ENCODE measurements around the gene BTBD8.
"Not testable (repeated sequence)": the region's sequence is repeated elsewhere in the genome, so short reads cannot be mapped to it uniquely, and the experiment has no call there.

The BTBD8 gene

DNA sequence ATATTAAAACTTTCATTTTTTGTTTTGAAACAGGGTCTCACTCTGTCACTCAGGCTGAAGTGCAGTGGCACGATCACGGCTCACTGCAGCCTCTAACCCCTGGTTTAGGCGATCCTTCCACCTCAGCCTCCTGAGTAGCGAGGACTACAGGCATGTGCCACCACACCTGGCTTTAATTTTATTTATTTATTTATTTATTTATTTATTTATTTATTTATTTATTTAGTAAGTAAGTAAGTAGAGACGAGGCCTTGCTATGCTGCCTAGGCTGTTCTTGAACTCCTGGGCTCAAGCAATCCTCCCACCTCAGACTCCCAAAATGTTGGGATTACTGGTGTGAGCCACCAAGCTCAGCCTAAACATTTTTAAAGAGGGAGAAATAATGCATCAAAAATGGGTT lies 3.8 kb upstream of the BTBD8 start:
- Mint-ChIP-seq H3K4me1 (ENCODE audit: low read depth) (peaks cover 11% of the 10 kb centered on the region), H3K36me3 (ENCODE audit: low read depth) (peaks cover 4% of the 10 kb centered on the region), H3K9me3 (no peaks in the 10 kb centered on the region), H3K4me3 (no peak overlapping the region), H3K27me3 (no peaks in the 10 kb centered on the region), H3K27ac (no peak overlapping the region)
- no peak for DNase-seq

DNA sequence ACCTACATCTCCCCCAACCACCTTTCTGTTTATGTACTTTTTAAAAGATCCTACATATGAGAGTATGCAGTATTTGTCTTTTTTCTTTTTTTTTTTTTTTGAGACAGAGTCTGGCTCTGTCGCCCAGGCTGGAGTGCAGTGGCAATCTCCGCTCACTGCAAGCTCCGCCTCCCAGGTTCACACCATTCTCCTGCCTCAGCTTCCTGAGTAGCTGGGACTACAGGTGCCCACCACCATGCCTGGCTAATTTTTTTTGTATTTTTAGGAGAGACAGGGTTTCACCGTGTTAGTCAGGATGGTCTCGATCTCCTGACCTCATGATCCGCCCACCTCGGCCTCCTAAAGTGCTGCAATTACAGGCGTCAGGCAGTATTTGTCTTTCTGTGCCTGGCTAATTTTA lies 2.1 kb upstream of the BTBD8 start:
- not testable (repeated sequence) for H3K36me3 Mint-ChIP-seq (ENCODE audit: low read depth); H3K9me3 Mint-ChIP-seq; H3K27ac Mint-ChIP-seq; H3K4me3 Mint-ChIP-seq; H3K27me3 Mint-ChIP-seq; DNase-seq
- peaks cover 15% of the 10 kb centered on the region for H3K4me1 Mint-ChIP-seq (ENCODE audit: low read depth)

DNA sequence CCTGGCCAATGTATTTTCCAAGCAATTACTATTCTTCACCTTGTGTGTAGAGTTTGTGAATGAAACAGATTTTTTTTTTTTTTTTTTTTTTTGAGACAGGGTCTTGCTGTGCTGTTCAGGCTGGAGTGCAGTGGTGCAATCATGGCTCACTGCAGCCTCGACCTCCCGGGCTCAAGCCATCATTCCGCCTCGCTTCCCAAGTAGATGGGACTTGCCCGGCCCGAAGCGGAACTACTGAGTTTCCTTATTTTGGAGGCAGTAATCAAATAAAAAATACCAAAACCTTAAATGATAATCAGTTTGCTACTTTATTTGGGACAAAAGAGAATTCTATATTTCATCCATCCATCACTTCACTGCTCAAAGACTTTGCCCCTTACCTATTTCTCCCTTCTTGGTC lies 704 bp upstream of the BTBD8 start:
- no peak overlapping the region for H3K27ac Mint-ChIP-seq
- DNase-seq: no peak
- peaks cover 4% of the 10 kb centered on the region for H3K36me3 Mint-ChIP-seq (ENCODE audit: low read depth)
- no peaks in the 10 kb centered on the region for H3K27me3 Mint-ChIP-seq
- no peaks in the 10 kb centered on the region for H3K9me3 Mint-ChIP-seq
- peak overlapping the region; percentile 93 for H3K4me3 Mint-ChIP-seq
- H3K4me1 Mint-ChIP-seq (ENCODE audit: low read depth): peaks cover 18% of the 10 kb centered on the region

DNA sequence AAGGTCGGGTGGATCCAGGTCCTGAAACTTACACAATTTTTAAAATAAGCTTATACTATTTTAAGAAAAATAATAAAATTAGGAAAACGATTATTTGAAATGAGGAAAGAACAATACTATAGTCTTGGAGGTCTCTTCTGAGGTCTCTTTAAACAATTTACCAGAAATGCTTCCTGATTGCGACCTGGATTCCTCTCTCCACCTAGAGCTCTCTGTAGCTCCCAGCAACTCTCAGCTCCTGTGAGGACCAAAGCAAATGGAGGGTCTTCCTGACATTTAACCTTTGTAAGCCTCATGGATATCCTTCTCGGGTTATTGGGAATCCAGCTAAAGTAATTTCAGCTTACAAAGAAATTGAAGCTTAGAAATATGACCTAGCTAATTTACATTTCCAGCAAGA lies 886 bp downstream of the BTBD8 start:
- Mint-ChIP-seq H3K4me1 (ENCODE audit: low read depth) (peaks cover 18% of the 10 kb centered on the region), H3K36me3 (ENCODE audit: low read depth) (peaks cover 9% of the 10 kb centered on the region), H3K27ac (no peak overlapping the region)

DNA sequence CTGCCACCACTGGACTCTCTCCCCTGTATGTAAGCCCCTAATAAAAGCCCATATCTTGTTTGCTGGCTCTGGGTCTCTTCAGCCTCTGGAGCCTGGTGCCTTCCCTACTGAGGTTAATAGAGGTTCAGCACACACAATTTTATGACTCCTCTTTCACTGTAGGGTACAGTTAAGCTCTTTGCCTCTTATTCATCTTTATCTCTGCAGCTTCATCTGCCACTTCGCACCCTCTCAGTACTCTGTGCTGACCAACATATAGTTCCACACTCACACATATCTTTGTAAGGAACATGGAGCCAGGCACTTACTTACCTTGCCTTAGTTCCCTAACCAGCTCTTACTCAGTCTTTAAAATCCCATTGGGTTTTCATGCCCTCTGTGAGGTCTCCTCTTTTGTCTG lies 4.5 kb downstream of the BTBD8 start:
- H3K27me3 Mint-ChIP-seq: no peaks in the 10 kb centered on the region
- peaks cover 5% of the 10 kb centered on the region for H3K9me3 Mint-ChIP-seq
- no peak overlapping the region for H3K27ac Mint-ChIP-seq
- no peak overlapping the region for H3K4me3 Mint-ChIP-seq
- H3K36me3 Mint-ChIP-seq (ENCODE audit: low read depth): peaks cover 18% of the 10 kb centered on the region
- DNase-seq: no peak
- H3K4me1 Mint-ChIP-seq (ENCODE audit: low read depth): peaks cover 17% of the 10 kb centered on the region

More for the DNA sequence above, 886 bp downstream of the BTBD8 start:
- H3K9me3 Mint-ChIP-seq: peaks cover 5% of the 10 kb centered on the region
- H3K4me3 Mint-ChIP-seq: peak overlapping the region; percentile 93
- H3K27me3 Mint-ChIP-seq: no peaks in the 10 kb centered on the region
- no peak for DNase-seq

DNA sequence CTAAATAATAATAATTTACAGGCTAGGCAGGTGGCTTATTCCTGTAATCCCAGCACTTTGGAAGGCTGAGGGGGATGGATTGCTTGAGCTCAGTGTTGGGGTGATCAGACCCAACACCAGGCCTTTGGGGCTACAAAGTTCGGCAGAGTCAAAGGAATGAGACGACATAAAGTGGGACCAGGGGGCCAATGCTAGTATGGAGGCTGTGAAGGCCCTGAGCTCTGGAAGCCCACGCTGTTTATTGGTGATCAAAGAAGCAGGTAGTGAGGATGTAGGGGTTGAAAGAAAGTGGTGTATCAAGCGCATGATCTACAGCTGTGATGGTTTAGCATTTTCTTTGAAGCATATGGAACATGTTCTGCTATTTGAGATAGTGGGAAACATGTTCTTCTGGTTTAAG lies 5.6 kb downstream of the BTBD8 start:
- peaks cover 15% of the 10 kb centered on the region for H3K36me3 Mint-ChIP-seq (ENCODE audit: low read depth)
- H3K27me3 Mint-ChIP-seq: no peaks in the 10 kb centered on the region
- no peak for DNase-seq
- H3K4me3 Mint-ChIP-seq: no peak overlapping the region
- H3K27ac Mint-ChIP-seq: no peak overlapping the region
- peaks cover 10% of the 10 kb centered on the region for H3K4me1 Mint-ChIP-seq (ENCODE audit: low read depth)
- H3K9me3 Mint-ChIP-seq: peaks cover 5% of the 10 kb centered on the region

DNA sequence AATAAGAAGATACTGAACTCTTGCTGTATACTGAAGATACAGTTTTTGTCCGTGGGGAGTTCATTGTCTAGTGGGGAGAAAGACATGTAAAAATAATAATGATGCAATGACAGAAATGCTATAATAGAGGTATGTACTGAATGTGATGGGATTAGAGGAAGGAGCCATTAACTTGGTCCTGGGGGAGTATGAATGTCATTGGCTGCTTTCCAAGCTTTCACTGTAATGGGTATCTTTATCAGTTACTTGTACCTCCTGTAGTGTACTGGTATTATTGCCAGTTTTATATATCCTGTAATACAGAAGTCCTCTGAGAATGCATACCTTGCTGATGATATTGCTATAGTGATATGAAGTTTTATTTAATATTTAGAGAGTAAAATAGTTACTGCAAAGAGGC lies 7.4 kb downstream of the BTBD8 start:
- Mint-ChIP-seq H3K27me3 (no peaks in the 10 kb centered on the region), H3K36me3 (ENCODE audit: low read depth) (peaks cover 15% of the 10 kb centered on the region), H3K4me1 (ENCODE audit: low read depth) (peaks cover 2% of the 10 kb centered on the region), H3K27ac (no peak overlapping the region), H3K9me3 (peaks cover 5% of the 10 kb centered on the region), H3K4me3 (no peak overlapping the region)
- no peak for DNase-seq

DNA sequence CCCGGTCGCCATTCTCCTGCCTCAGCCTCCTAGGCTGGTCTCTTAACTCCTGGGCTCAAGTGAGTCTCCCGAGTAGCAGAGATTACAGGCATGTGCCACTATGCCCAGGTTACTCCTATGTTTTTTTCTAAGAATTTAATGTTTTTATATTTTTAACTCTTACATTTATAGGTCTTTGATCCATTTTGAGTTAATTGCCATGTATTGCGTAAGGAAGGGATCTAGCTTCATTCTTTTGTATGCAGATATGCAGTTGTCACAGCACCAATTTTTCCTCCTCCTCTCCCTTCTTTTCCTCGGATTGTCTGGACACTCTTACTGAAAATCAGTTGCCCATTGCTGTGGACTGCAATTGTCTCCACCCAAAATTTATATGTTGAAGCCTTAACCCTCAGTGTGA lies 11.5 kb downstream of the BTBD8 start:
- DNase-seq: no peak
- H3K27ac Mint-ChIP-seq: no peak overlapping the region
- H3K9me3 Mint-ChIP-seq: no peaks in the 10 kb centered on the region
- H3K36me3 Mint-ChIP-seq (ENCODE audit: low read depth): peaks cover 5% of the 10 kb centered on the region
- no peaks in the 10 kb centered on the region for H3K27me3 Mint-ChIP-seq
- no peak overlapping the region for H3K4me3 Mint-ChIP-seq
- H3K4me1 Mint-ChIP-seq (ENCODE audit: low read depth): peaks cover 3% of the 10 kb centered on the region

DNA sequence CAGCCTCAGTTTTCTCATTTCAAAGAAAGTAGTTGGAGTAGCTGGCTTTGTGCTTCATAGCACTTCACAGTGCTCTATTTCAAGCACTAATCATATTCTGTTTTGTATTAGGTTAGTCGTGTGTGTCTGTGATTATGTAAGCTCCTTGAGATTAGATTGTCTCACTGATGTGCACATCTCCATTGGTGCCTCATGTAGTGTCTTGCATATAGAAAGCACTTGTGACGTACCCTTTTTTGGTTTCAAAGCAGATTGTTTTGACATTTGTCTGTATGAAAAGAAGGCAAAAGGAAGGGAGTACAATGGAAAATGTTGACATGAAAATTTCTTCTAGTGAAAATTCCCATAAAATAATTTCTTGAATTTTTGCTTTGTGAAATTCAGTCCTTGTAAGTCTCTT lies 13.9 kb downstream of the BTBD8 start:
- no peak for DNase-seq
- Mint-ChIP-seq H3K36me3 (ENCODE audit: low read depth) (peaks cover 4% of the 10 kb centered on the region), H3K9me3 (no peaks in the 10 kb centered on the region), H3K4me3 (no peak overlapping the region), H3K27me3 (no peaks in the 10 kb centered on the region), H3K4me1 (ENCODE audit: low read depth) (peaks cover 6% of the 10 kb centered on the region), H3K27ac (no peak overlapping the region)

DNA sequence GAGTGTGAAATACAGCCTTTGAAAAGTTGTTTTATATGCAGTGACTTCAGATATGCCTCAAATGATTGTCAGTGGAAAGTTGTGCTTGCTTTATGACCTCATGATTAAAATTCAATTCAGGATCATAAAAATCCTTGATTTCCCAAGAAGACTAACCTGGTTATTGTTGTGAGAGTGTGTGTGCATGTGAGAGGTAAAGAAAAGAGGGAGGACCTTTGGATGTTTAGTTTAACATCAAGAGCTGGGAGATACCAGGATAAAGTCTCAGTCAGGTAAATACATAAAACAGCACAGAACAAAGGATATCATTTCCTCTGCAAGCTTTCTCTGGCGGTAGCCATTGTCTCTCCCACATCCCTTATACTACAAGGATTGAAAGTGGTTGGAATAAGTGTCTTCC lies 14.4 kb downstream of the BTBD8 start:
- Mint-ChIP-seq H3K36me3 (ENCODE audit: low read depth) (peaks cover 1% of the 10 kb centered on the region), H3K9me3 (no peaks in the 10 kb centered on the region), H3K4me3 (no peak overlapping the region), H3K4me1 (ENCODE audit: low read depth) (peaks cover 6% of the 10 kb centered on the region), H3K27ac (no peak overlapping the region), H3K27me3 (no peaks in the 10 kb centered on the region)
- DNase-seq: no peak

DNA sequence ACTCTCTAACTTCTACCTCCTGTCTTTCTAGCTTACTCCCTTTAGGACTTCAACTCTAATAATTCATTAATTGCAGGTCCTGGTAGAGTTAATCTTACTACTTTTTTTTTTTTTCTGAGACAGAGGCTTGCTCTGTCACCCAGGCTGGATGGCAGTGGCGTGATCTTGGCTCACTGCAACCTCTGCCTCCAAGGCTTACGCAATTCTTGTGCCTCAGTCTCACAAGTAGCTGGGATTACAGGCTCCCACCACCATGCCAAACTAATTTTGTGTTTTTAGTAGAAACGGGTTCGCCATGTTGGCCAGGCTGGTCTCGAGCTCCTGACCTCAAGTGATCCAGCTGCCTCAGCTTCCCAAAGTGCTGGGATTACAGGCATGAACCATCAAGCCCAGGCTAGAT lies 15.7 kb downstream of the BTBD8 start:
- DNase-seq: no peak
- Mint-ChIP-seq H3K27me3 (no peaks in the 10 kb centered on the region), H3K4me1 (ENCODE audit: low read depth) (peaks cover 6% of the 10 kb centered on the region), H3K9me3 (no peaks in the 10 kb centered on the region), H3K27ac (no peak overlapping the region), H3K4me3 (no peak overlapping the region), H3K36me3 (ENCODE audit: low read depth) (peaks cover 1% of the 10 kb centered on the region)

DNA sequence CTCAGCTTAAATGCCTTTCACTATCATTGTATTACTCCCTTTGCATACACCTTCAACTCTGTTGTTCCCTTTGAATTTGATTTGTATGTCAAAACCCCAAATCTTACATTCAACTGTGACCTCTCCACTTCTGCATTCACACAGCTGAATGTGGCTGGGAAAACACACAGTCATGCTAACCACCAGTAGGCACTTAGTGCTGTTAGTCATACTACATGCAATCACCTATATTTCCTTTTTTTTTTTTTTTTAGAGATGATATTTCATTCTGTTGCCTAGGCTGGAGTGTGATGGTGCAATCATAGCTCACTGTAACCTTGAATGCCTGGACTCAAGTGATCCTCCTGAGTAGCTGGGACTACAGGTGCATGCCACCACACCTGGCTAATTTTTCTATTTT lies 16.2 kb downstream of the BTBD8 start:
- Mint-ChIP-seq H3K36me3 (ENCODE audit: low read depth) (peaks cover 2% of the 10 kb centered on the region), H3K9me3 (no peaks in the 10 kb centered on the region), H3K27me3 (no peaks in the 10 kb centered on the region), H3K4me1 (ENCODE audit: low read depth) (peaks cover 6% of the 10 kb centered on the region), H3K4me3 (no peak overlapping the region), H3K27ac (no peak overlapping the region)
- DNase-seq: no peak

DNA sequence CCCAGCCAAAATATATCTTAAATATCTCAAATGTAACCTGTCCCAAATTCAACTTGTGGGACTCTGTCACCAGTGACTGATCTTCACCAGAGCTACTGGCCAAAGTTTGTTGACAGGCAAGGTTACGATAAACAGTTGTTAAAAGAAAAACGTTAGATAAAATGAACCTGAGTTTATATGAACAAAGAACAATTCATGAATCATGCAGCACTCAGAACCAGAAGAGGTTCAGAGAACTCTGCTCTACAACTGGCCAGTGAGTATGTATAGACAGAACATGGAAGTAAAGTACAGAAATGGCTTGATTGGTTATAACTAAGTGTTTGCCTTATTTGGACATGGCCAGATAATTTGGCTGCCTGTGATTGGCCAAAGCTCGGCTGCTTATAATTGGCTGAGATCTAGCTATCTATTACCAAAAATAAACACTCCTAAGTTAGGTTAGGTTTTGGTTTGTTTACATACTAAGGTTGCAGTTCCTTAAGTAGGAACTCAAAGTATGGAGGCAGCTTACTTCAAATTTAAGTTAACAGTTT lies 25.5 kb downstream of the BTBD8 start:
- no peaks in the 10 kb centered on the region for H3K27me3 Mint-ChIP-seq
- H3K36me3 Mint-ChIP-seq (ENCODE audit: low read depth): peaks cover 22% of the 10 kb centered on the region
- H3K4me3 Mint-ChIP-seq: no peak overlapping the region
- no peaks in the 10 kb centered on the region for H3K9me3 Mint-ChIP-seq
- H3K27ac Mint-ChIP-seq: no peak overlapping the region
- DNase-seq: no peak
- no peaks in the 10 kb centered on the region for H3K4me1 Mint-ChIP-seq (ENCODE audit: low read depth)

DNA sequence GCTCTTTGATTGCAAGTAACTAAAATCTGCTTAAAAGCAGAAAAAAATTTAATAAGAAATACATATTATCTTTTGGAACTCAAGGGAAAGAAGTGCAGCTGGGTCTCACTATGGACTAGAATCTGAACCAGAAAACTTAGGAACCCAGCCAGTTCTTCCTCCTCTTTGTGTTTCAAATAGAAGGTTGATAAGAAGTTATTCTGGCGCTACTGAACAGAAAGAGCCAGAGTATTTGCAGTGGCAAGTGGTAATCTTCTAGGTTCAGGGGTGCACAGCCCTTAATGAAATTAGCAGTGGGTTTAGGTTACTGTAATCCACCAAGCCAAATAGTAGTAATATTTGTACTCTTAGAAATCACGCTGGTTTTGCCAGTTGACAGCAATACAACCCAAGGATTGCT lies 28.5 kb downstream of the BTBD8 start:
- Mint-ChIP-seq H3K36me3 (ENCODE audit: low read depth) (peaks cover 11% of the 10 kb centered on the region), H3K9me3 (no peaks in the 10 kb centered on the region), H3K4me3 (no peak overlapping the region), H3K4me1 (ENCODE audit: low read depth) (no peaks in the 10 kb centered on the region), H3K27ac (no peak overlapping the region), H3K27me3 (no peaks in the 10 kb centered on the region)
- DNase-seq: no peak

DNA sequence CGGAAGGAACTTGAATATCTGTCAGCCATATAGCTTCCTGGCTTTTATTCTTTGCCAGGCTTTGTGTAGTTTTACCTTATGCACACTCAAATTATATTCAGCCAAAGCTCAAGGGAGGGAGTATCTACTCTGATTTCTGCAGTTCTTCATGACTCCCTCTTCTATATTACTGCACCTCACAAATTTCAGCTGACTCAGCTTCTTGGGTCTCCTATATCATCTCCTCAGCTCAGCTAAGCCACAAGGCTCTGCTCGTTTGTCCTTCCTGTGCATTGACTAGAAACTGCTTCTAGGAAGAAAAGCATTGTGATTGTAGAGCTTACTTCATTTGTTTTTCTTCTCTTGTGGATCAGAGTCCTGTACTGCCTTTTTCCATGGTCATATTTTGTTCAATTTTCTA lies 37.4 kb downstream of the BTBD8 start:
- H3K27me3 Mint-ChIP-seq: no peaks in the 10 kb centered on the region
- H3K4me1 Mint-ChIP-seq (ENCODE audit: low read depth): peaks cover 13% of the 10 kb centered on the region
- no peaks in the 10 kb centered on the region for H3K36me3 Mint-ChIP-seq (ENCODE audit: low read depth)
- no peaks in the 10 kb centered on the region for H3K9me3 Mint-ChIP-seq
- DNase-seq: no peak
- H3K27ac Mint-ChIP-seq: no peak overlapping the region
- no peak overlapping the region for H3K4me3 Mint-ChIP-seq

DNA sequence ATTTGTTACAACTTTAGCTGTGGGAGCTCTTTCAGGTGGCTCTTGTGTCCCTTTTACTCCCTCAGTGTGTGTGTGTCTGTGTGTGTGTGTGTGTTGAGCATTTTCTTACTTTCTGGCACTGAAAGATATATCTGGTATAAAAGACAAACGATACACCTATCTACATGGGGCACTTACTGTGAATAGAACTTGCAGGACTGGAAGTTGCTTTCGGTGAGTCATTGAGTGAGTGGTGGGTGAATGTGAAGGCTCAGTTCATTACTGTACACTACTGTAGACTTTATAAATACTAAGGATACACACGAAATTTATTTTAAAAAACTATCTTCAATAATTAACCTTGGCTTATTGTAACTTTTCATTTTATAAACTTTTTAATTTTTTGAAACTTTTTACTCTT lies 38.7 kb downstream of the BTBD8 start:
- Mint-ChIP-seq H3K4me1 (ENCODE audit: low read depth) (peaks cover 22% of the 10 kb centered on the region), H3K9me3 (no peaks in the 10 kb centered on the region), H3K36me3 (ENCODE audit: low read depth) (no peaks in the 10 kb centered on the region), H3K27me3 (no peaks in the 10 kb centered on the region), H3K4me3 (no peak overlapping the region), H3K27ac (no peak overlapping the region)
- DNase-seq: no peak

Measured in activated T-cell treated with anti-CD3 and anti-CD28 coated beads, Interleukin-2, amount 50 U/mL, for 24 hours (primary cell).